GM12891 (cell line): ENCODE data around the gene LCE7A.

Source experiments
- POLR2A ChIP-seq: IDR thresholded peaks from 2 replicates; pipeline ENCODE4 v1.6.1; 2011; ENCODE audit warnings: low read depth, low read length, control low read depth
- POLR2AphosphoS5 ChIP-seq: IDR thresholded peaks from 2 replicates; pipeline ENCODE4 v1.6.1; 2011; ENCODE audit warnings: low read depth, low read length, control low read depth
- TAF1 ChIP-seq: IDR thresholded peaks from 2 replicates; pipeline ENCODE4 v1.6.1; 2011; ENCODE audit warnings: low read depth, low read length, control low read depth

GRCh38 chr1:152858062-152858461 is 1.7 kb upstream of the LCE7A start:
- no peak for TF ChIP-seq POLR2A
- TF ChIP-seq POLR2AphosphoS5: no peak
- TF ChIP-seq TAF1: no peak
